Measurements from ENCODE around the gene BPHL. TPM values are rescaled to one million over a fixed set of nuclear protein-coding genes. Genes with fewer than 3 reads are reported as not detected.

BPHL gene
- total RNA-seq, 1 experiment from 2014 or later = 36.3 TPM

DNA sequence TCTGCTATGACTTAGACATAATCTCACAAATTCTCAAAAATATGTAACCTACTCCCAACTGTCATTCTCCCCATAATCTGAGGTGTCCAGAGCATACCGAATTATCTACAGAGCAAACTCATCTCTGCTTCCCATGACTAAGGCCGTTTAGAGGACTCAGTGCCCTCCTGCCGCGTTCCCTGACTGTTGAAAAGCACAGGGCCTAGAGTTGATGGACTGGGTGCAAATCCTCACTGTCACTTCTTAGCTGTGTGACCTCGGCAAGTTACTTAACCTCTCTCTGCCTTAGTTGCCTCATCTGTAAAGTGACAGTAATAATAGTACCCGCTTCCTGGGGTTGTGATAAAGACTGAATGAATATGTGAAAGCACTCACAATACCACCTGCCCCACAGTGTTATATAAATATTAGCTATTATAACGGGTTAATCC lies 43.6 kb downstream of the BPHL start:
- POLR2A ChIA-PET = interaction anchor here (0.6 kb wide), 2 partner anchors 28 to 324 kb away, joined by 8 to 18 read pairs; no protein-coding TSS in a partner anchor

DNA sequence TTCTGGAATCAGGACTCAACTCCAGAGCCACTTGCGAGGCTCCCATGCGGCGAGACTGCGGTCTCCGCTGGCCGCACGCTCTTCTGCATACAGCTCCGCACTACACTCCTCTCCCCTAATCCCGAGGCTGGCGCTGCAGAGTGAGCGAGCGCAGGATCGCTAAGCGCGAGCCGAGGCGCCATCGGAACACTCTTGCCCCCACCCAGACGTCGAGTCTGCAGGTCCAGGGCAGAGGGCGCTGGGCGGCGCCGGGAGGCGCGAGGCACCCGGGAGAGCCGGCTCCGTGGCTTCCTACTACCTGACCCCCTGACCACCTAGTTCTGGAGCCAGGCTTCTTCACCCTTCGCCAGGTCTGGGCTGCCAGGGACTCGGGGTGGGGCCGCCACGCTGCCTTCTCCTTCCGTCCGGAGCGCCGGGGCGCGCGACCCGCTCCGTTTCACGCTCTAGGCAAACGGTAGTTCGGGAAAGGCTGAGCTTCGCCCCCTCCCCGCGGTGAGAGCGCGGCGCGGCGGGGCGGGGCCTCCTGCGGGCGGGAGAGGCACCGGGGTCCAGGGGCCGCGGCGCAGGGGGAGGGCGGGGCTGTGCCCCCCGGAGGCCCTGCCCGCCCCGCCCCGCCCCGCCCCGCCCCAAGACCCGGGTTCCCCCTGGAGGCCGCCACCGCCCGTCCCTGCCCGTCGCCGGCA lies 44.2 kb downstream of the BPHL start:
- TSS peak; percentile 94 for BruUV-seq (replicated peaks)
- Histone ChIP-seq H3K4me1 (ENCODE audit: control insufficient read depth, insufficient read depth, low read length) (peaks cover 28% of the 10 kb centered on the region), H3K36me3 (ENCODE audit: control insufficient read depth, insufficient read depth, low read length) (no peaks in the 10 kb centered on the region), H3K4me3 (ENCODE audit: low read depth in 2 of 2, low read length in 2 of 2) (peak overlapping the region; percentile 76 to 84), H3K27me3 (ENCODE audit: control insufficient read depth, insufficient read depth, low read length) (no peaks in the 10 kb centered on the region), H3K9me3 (ENCODE audit: control insufficient read depth, insufficient read depth, low read depth, low read length) (no peaks in the 10 kb centered on the region), H3K27ac (ENCODE audit: low read length) (peak overlapping the region; percentile 92)
- in situ Hi-C loops (cut with HindIII; ENCODE audit: low pct_unique_long_range_greater_than_20kb, low sequenced_read_pairs) (no loop called here), intact Hi-C loops (cut with micrococcal nuclease; ENCODE audit: unreplicated experiment) (loop anchor here (10.0 kb wide), 1 partner anchor 72 kb away; no protein-coding TSS in a partner anchor)
- ChIA-PET POLR2A (interaction anchor here (0.6 kb wide), 2 partner anchors 28 to 323 kb away, joined by 8 to 18 read pairs; no protein-coding TSS in a partner anchor), CTCF (interaction anchor here (0.6 to 0.7 kb wide), 2 partner anchors 36 to 83 kb away, joined by 3 to 9 read pairs; no protein-coding TSS in a partner anchor)
- TF ChIP-seq POLR2AphosphoS5 (IDR thresholded peaks at IDR 0.05; ENCODE audit: low read depth, low read length) (peak; percentile 77), TCF7L2 (IDR thresholded peaks at IDR 0.05; ENCODE audit: low read depth, low read length) (no peak), CTCF (IDR thresholded peaks at IDR 0.05) (no peak; the same call in 1 of the 2 replicates)
- peak; percentile 87 for ATAC-seq
- no peak for DNase-seq (ENCODE audit: low read depth, low spot score)

More for the DNA sequence above, 43.6 kb downstream of the BPHL start:
- CTCF ChIA-PET = interaction anchor here (0.7 kb wide), 1 partner anchor 84 kb away, joined by 3 read pairs; no protein-coding TSS in a partner anchor
- no peak for DNase-seq (ENCODE audit: low read depth, low spot score)
- H3K27me3 ChIP-seq (ENCODE audit: control insufficient read depth, insufficient read depth, low read length) = no peaks in the 10 kb centered on the region
- H3K27ac ChIP-seq (ENCODE audit: low read length) = peak overlapping the region; percentile 92
- no TSS peak for BruUV-seq (replicated peaks)
- intact Hi-C loops (cut with micrococcal nuclease; ENCODE audit: unreplicated experiment) = loop anchor here (10.0 kb wide), 1 partner anchor 73 kb away; no protein-coding TSS in a partner anchor
- no peak for ATAC-seq
- in situ Hi-C loops (cut with HindIII; ENCODE audit: low pct_unique_long_range_greater_than_20kb, low sequenced_read_pairs) = no loop called here
- no peaks in the 10 kb centered on the region; the same call in 1 of the 2 replicates for H3K36me3 ChIP-seq (ENCODE audit: control insufficient read depth, insufficient read depth, low read length)
- H3K9me3 ChIP-seq (ENCODE audit: control insufficient read depth, insufficient read depth, low read depth, low read length) = no peaks in the 10 kb centered on the region
- H3K4me3 ChIP-seq (ENCODE audit: low read depth in 2 of 2, low read length in 2 of 2) = peak overlapping the region; percentile 76 to 84
- TF ChIP-seq CTCF (IDR thresholded peaks at IDR 0.05) (no peak), TCF7L2 (IDR thresholded peaks at IDR 0.05; ENCODE audit: low read depth, low read length) (no peak), SIN3A (IDR thresholded peaks at IDR 0.05; ENCODE audit: borderline replicate concordance, insufficient read depth, low read depth, low read length) (no peak), POLR2AphosphoS5 (IDR thresholded peaks at IDR 0.05; ENCODE audit: low read depth, low read length) (no peak; the same call in 1 of the 2 replicates)
- TF ChIP-seq, protein P1, sequence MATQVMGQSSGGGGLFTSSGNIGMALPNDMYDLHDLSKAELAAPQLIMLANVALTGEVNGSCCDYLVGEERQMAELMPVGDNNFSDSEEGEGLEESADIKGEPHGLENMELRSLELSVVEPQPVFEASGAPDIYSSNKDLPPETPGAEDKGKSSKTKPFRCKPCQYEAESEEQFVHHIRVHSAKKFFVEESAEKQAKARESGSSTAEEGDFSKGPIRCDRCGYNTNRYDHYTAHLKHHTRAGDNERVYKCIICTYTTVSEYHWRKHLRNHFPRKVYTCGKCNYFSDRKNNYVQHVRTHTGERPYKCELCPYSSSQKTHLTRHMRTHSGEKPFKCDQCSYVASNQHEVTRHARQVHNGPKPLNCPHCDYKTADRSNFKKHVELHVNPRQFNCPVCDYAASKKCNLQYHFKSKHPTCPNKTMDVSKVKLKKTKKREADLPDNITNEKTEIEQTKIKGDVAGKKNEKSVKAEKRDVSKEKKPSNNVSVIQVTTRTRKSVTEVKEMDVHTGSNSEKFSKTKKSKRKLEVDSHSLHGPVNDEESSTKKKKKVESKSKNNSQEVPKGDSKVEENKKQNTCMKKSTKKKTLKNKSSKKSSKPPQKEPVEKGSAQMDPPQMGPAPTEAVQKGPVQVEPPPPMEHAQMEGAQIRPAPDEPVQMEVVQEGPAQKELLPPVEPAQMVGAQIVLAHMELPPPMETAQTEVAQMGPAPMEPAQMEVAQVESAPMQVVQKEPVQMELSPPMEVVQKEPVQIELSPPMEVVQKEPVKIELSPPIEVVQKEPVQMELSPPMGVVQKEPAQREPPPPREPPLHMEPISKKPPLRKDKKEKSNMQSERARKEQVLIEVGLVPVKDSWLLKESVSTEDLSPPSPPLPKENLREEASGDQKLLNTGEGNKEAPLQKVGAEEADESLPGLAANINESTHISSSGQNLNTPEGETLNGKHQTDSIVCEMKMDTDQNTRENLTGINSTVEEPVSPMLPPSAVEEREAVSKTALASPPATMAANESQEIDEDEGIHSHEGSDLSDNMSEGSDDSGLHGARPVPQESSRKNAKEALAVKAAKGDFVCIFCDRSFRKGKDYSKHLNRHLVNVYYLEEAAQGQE (IDR thresholded peaks at IDR 0.05; ENCODE audit: insufficient read depth in 1 of 2, low read depth in 2 of 2, low read length in 1 of 2) = no peak
- peaks cover 28% of the 10 kb centered on the region for H3K4me1 ChIP-seq (ENCODE audit: control insufficient read depth, insufficient read depth, low read length)

Measured in Panc1 (cell line).